ENCODE measurements around the gene HDAC4. TPM values are rescaled to one million over a fixed set of nuclear protein-coding genes. Genes with fewer than 3 reads are reported as not detected.

HDAC4 gene
- total and polyA plus RNA-seq, 2 of the 4 experiments (the other 2 are of a cell fraction), result 4.1 to 7.2 TPM

GRCh38 chr2:239167011-239167673 lies 233.7 kb downstream of the HDAC4 start:
- H3K4me2 ChIP-seq (ENCODE audit: low read depth, low read length), result no peak overlapping the region
- no peak overlapping the region for H2BK120ac ChIP-seq (ENCODE audit: low read depth, low read length)
- in situ Hi-C loops (cut with MboI; ENCODE audit: low sequenced_read_pairs), result no loop called here
- H2BK15ac ChIP-seq (ENCODE audit: low read depth, low read length), result no peak overlapping the region
- TF ChIP-seq CHD1 (IDR thresholded peaks at IDR 0.05; ENCODE audit: low read depth, low read length) (no peak), CTCF (conservative IDR thresholded peaks at IDR 0.05; ENCODE audit: low read depth, low read length) (no peak), USF2 (IDR thresholded peaks at IDR 0.05; ENCODE audit: low read depth, low read length) (no peak), BHLHE40 (IDR thresholded peaks at IDR 0.05; ENCODE audit: low read depth, low read length) (no peak), RFX5 (IDR thresholded peaks at IDR 0.05; ENCODE audit: low read depth, low read length) (no peak), MAZ (IDR thresholded peaks at IDR 0.05; ENCODE audit: borderline replicate concordance, low read depth, low read length) (no peak), NFE2L2 (IDR thresholded peaks at IDR 0.05; ENCODE audit: low read depth, low read length) (no peak)
- H4K8ac ChIP-seq (ENCODE audit: low read depth in 2 of 2, low read length in 2 of 2), result no peak overlapping the region
- no peak overlapping the region for H4K91ac ChIP-seq (ENCODE audit: insufficient read depth, low read depth, low read length)
- H4K5ac ChIP-seq (ENCODE audit: low read depth, low read length), result no peak overlapping the region
- intact Hi-C loops (cut with micrococcal nuclease), result no loop called here
- no peak overlapping the region for H3K14ac ChIP-seq (replicated peaks; ENCODE audit: low read depth, low read length)
- H3K79me1 ChIP-seq (ENCODE audit: low read depth in 1 of 2, low read length in 2 of 2), result no peaks in the 10 kb centered on the region
- no peak overlapping the region for H2AK5ac ChIP-seq (ENCODE audit: low read depth, low read length)
- peaks cover 32% of the 10 kb centered on the region for H3K36me3 ChIP-seq (ENCODE audit: control insufficient read depth, insufficient read depth, low read length)
- dilution Hi-C loops (cut with HindIII; ENCODE audit: low sequenced_read_pairs, unreplicated experiment), result no loop called here
- no peak overlapping the region for H3K4ac ChIP-seq (ENCODE audit: low read depth, low read length)
- no peak overlapping the region for H3K4me3 ChIP-seq (ENCODE audit: insufficient read depth, low read depth, low read length)
- no peaks in the 10 kb centered on the region for H3K27me3 ChIP-seq (ENCODE audit: control insufficient read depth, insufficient read depth, low read length)
- H3K18ac ChIP-seq (ENCODE audit: low read depth, low read length), result no peak overlapping the region
- H3K9ac ChIP-seq (ENCODE audit: low read depth, low read length), result no peak overlapping the region
- H3K27ac ChIP-seq (ENCODE audit: insufficient read depth, low read length), result no peak overlapping the region
- H2BK20ac ChIP-seq (ENCODE audit: low read depth, low read length), result no peak overlapping the region
- no peak overlapping the region for H3K23ac ChIP-seq (ENCODE audit: low read depth, low read length)
- H3K4me1 ChIP-seq (ENCODE audit: control insufficient read depth, insufficient read depth, low read length), result no peaks in the 10 kb centered on the region
- no peak overlapping the region for H2AFZ ChIP-seq (replicated peaks; ENCODE audit: low read length, poor library complexity)
- no peaks in the 10 kb centered on the region; the same call in 1 of the 2 replicates for H3K9me1 ChIP-seq (ENCODE audit: insufficient read depth, low read length)
- WGBS, 2 experiments (ENCODE audit: extremely low coverage in 2 of 2, insufficient read length in 1 of 2), result 100% methylated on average over 5 of the region's 15 CpGs; no CpG with 5 or more reads in 1 of the 2 experiments
- H4K20me1 ChIP-seq (ENCODE audit: insufficient read depth, low read length), result no peaks in the 10 kb centered on the region
- no peak for DNase-seq
- H2AK9ac ChIP-seq (replicated peaks; ENCODE audit: low read depth, low read length, poor library complexity), result no peak overlapping the region
- no peak for ATAC-seq (ENCODE audit: low read depth)
- no peak overlapping the region for H2BK5ac ChIP-seq (ENCODE audit: low read depth, low read length, poor library complexity, severe bottlenecking)
- POLR2A ChIA-PET (ENCODE audit: unreplicated experiment), result no interaction called here
- no TSS peak for BruUV-seq (replicated peaks)
- H3K56ac ChIP-seq (ENCODE audit: extremely low read depth, insufficient read depth, low read length), result no peak overlapping the region
- 0 out of 2 replicates have a peak, but pooled peaks cover 4% of the 10 kb centered on the region for H3K9me3 ChIP-seq (ENCODE audit: control insufficient read depth, insufficient read depth, low read length)
- CTCF ChIA-PET, result no interaction called here

Data from IMR-90 (cell line).